ENCODE data around the gene KRT79.

DNA sequence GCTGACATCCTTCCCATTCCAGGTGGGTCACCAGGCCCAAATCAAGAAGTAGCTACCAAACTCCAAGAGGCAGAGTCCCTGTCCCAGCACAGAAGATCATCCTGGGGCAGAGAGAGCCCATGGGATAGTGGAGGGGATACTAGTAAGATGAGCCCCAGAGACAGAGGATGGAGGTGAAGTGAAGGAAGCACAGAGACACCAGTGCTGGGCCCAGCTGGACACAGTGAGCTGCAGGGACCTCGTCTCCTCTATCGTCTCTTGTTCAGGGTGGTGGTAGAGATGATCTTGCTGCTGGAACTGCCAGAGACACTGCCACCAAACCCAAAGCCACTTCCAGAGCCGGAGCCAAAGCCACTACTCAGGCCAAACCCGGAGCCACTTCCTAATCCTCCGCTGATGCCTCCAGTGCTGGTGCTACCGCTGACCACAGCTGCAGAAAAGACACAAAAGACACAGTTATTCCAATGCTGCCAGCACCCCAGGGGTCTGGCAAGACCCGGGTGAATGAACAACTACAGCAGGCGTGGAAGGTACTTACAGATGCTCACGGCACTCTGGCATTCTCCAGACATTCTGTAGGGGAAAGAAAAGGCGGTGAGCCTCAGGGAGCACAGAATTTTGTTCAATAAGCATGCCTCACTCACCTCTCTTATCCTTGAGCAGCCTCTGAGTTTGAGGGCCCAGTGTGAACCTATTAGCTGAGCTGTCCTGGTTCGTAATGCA, 27.1 kb downstream of the KRT79 start:
- TF ChIP-seq, protein P1, sequence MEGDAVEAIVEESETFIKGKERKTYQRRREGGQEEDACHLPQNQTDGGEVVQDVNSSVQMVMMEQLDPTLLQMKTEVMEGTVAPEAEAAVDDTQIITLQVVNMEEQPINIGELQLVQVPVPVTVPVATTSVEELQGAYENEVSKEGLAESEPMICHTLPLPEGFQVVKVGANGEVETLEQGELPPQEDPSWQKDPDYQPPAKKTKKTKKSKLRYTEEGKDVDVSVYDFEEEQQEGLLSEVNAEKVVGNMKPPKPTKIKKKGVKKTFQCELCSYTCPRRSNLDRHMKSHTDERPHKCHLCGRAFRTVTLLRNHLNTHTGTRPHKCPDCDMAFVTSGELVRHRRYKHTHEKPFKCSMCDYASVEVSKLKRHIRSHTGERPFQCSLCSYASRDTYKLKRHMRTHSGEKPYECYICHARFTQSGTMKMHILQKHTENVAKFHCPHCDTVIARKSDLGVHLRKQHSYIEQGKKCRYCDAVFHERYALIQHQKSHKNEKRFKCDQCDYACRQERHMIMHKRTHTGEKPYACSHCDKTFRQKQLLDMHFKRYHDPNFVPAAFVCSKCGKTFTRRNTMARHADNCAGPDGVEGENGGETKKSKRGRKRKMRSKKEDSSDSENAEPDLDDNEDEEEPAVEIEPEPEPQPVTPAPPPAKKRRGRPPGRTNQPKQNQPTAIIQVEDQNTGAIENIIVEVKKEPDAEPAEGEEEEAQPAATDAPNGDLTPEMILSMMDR (IDR thresholded peaks at IDR 0.05): no peak
- TF ChIP-seq POLR2A (IDR thresholded peaks at IDR 0.05) (no peak), EP300 (IDR thresholded peaks at IDR 0.05) (no peak)
